Neutrophil (primary cell): ENCODE measurements around the gene A3GALT2.
A peak's percentile ranks its signal among the peaks of the same experiment; 100 is the strongest.

Experiments
- H3K27ac ChIP-seq: fragments of 200-600 bp; sonication (generic); 2 replicates; pipeline ENCODE4 v1.5.1; 2016; ENCODE audit warnings: mild to moderate bottlenecking, moderate library complexity
- H3K27me3 ChIP-seq: fragments of 200-600 bp; sonication (generic); 2 replicates; pipeline ENCODE4 v1.6.0; 2016; ENCODE audit warnings: mild to moderate bottlenecking
- H3K36me3 ChIP-seq: fragments of 200-600 bp; sonication (generic); 2 replicates; pipeline ENCODE4 v1.5.1; 2017
- H3K4me1 ChIP-seq, 2 experiments: fragments of 200-600 bp in 1 of 2; sonication (generic) in 1 of 2; 1 replicate in 1 of 2; 2 replicates in 1 of 2; pipeline versions ENCODE4 v1.5.1 to v1.6.1; 2013 to 2016; ENCODE audit warnings: low read depth in 1 of 2, low read length in 1 of 2, mild to moderate bottlenecking in 1 of 2, moderate library complexity in 1 of 2; ENCODE audit not compliant: control insufficient read depth in 1 of 2, insufficient read depth in 1 of 2
- H3K4me3 ChIP-seq, 2 experiments: fragments of 200-600 bp in 1 of 2; sonication (generic) in 1 of 2; 1 replicate in 1 of 2; 2 replicates in 1 of 2; pipeline ENCODE4 v1.5.1; 2013 to 2016; ENCODE audit warnings: low read depth in 1 of 2, low read length in 1 of 2, mild to moderate bottlenecking in 1 of 2, moderate library complexity in 1 of 2
- H3K9me3 ChIP-seq: fragments of 200-600 bp; sonication (generic); 2 replicates; pipeline ENCODE4 v1.5.1; 2016
- CTCF ChIP-seq: fragments of 200-600 bp; sonication (generic); IDR thresholded peaks from 2 replicates; pipeline ENCODE4 v1.5.1; 2016; ENCODE audit warnings: antibody characterized with exemption

The A3GALT2 gene

GRCh38 chr1:33342041-33342723 lies 21.3 kb upstream of the A3GALT2 start:
- Histone ChIP-seq H3K27me3 (no peaks in the 10 kb centered on the region), H3K27ac (peak overlapping the region; percentile 96), H3K36me3 (peaks cover 48% of the 10 kb centered on the region), H3K4me1 (peaks cover 100% of the 10 kb centered on the region in 2 experiments), H3K9me3 (no peaks in the 10 kb centered on the region), H3K4me3 (peak overlapping the region; percentile 52 to 60)
- no peak for TF ChIP-seq CTCF

GRCh38 chr1:33341190-33341589 lies 20.3 kb upstream of the A3GALT2 start:
- Histone ChIP-seq H3K4me1 (peaks cover 100% of the 10 kb centered on the region in 2 experiments), H3K27ac (peak overlapping the region; percentile 96), H3K27me3 (no peaks in the 10 kb centered on the region), H3K9me3 (no peaks in the 10 kb centered on the region), H3K36me3 (peaks cover 48% of the 10 kb centered on the region), H3K4me3 (peak overlapping the region; percentile 52 to 60)
- TF ChIP-seq CTCF, result no peak

- peaks cover 100% of the 10 kb centered on the region in 2 experiments for H3K4me1 ChIP-seq
- H3K27ac ChIP-seq, result peak overlapping the region; percentile 96
- H3K27me3 ChIP-seq, result no peaks in the 10 kb centered on the region
- peak overlapping the region; percentile 52 to 60 for H3K4me3 ChIP-seq
- no peak for TF ChIP-seq CTCF
- no peaks in the 10 kb centered on the region for H3K9me3 ChIP-seq
- peaks cover 42% of the 10 kb centered on the region for H3K36me3 ChIP-seq
These were observed 18.5 kb upstream of the A3GALT2 start for GRCh38 chr1:33339413-33339812.

GRCh38 chr1:33338440-33339211 lies 17.7 kb upstream of the A3GALT2 start:
- Histone ChIP-seq H3K4me3 (peak overlapping the region; percentile 52 to 60), H3K36me3 (peaks cover 44% of the 10 kb centered on the region), H3K27me3 (no peaks in the 10 kb centered on the region), H3K9me3 (no peaks in the 10 kb centered on the region), H3K27ac (peak overlapping the region; percentile 96), H3K4me1 (peaks cover 100% of the 10 kb centered on the region in 2 experiments)
- no peak for TF ChIP-seq CTCF

GRCh38 chr1:33338048-33338439 lies 17.1 kb upstream of the A3GALT2 start:
- Histone ChIP-seq H3K4me1 (peaks cover 100% of the 10 kb centered on the region in 2 experiments), H3K4me3 (peak overlapping the region; percentile 52 to 60)

More at GRCh38 chr1:33338048-33338439, 17.1 kb upstream of the A3GALT2 start:
- no peaks in the 10 kb centered on the region for H3K27me3 ChIP-seq
- peak overlapping the region; percentile 96 for H3K27ac ChIP-seq
- H3K9me3 ChIP-seq, result no peaks in the 10 kb centered on the region
- H3K36me3 ChIP-seq, result peaks cover 46% of the 10 kb centered on the region
- no peak for TF ChIP-seq CTCF
